A549 (cell line): ENCODE measurements around the gene ILRUN. TPM values are rescaled to one million over a fixed set of nuclear protein-coding genes. Genes with fewer than 3 reads are reported as not detected.
A peak's percentile ranks its signal among the peaks of the same experiment; 100 is the strongest.
"Not testable (repeated sequence)": the region's sequence is repeated elsewhere in the genome, so short reads cannot be mapped to it uniquely, and the experiment has no call there.

ENCODE experiments used
- ATAC-seq, 2 experiments: fragments of 200-7000 bp in 1 of 2; fragments of >200 bp in 1 of 2; cut with Nextera tagmentation in 1 of 2; cut with Tn5 transposase in 1 of 2; 3 replicates each; pipeline versions ENCODE4 v1.8.0 to v1.9.1; 2018 to 2020; ENCODE audit warnings: mild to moderate bottlenecking in 1 of 2, moderate library complexity in 1 of 2
- CTCF ChIA-PET: fragments of 300-600 bp; sonication (Branson Sonifier 250); formaldehyde crosslinking; extraction: SDS; loops from one replicate; lab custom pipeline; 2021; ENCODE audit warnings: antibody characterized with exemption, inconsistent platforms; lab: Yijun Ruan, JAX
- POLR2A ChIA-PET: fragments of 350-600 bp; formaldehyde crosslinking; extraction: SDS; loops from one replicate; lab custom pipeline; 2021; ENCODE audit warnings: antibody characterized with exemption, inconsistent platforms; lab: Yijun Ruan, JAX
- DNase-seq, 2 experiments: peaks; one replicate each; pipeline versions ENCODE4 v3.0.0 to v3.0.0-alpha.2; 2011 to 2016; ENCODE audit warnings: low read depth in 1 of 2, low spot score in 1 of 2
- FAIRE-seq: peaks from 2 replicates; lab custom pipeline; 2011; peaks lifted over from hg19 to GRCh38; lab: Jason Lieb, UNC
- H3K27ac ChIP-seq, 2 experiments: fragments of >200 bp; sonication (Bioruptor Twin); formaldehyde crosslinking; 3 replicates each; pipeline ENCODE4 v1.5.1; 2016 to 2017
- H3K4me1 ChIP-seq: fragments of >200 bp; sonication (Bioruptor Twin); formaldehyde crosslinking; 3 replicates; pipeline ENCODE4 v1.6.1; 2016
- H3K4me2 ChIP-seq: fragments of >200 bp; sonication (Bioruptor Twin); formaldehyde crosslinking; 3 replicates; pipeline ENCODE4 v1.6.1; 2016
- H3K4me3 ChIP-seq: fragments of >200 bp; sonication (Bioruptor Twin); formaldehyde crosslinking; 3 replicates; pipeline ENCODE4 v1.5.1; 2016
- H3K9me3 ChIP-seq: fragments of >200 bp; sonication (Bioruptor Twin); formaldehyde crosslinking; 3 replicates; pipeline ENCODE4 v1.6.1; 2016
- CBX2 ChIP-seq: fragments of 200-600 bp; sonication (generic); IDR thresholded peaks from 2 replicates; pipeline ENCODE4 v1.6.1; 2016; ENCODE audit warnings: low read depth, mild to moderate bottlenecking, borderline replicate concordance
- CEBPB ChIP-seq, 2 experiments: fragments of >200 bp in 1 of 2; sonication (Bioruptor Twin) in 1 of 2; formaldehyde crosslinking in 1 of 2; IDR thresholded peaks; 2 replicates each; pipeline ENCODE4 v1.6.1; 2012 to 2016
- FOSB ChIP-seq: fragments of 250-450 bp; sonication (Bioruptor Pico); IDR thresholded peaks from 2 replicates; pipeline ENCODE4 v1.5.0; 2020; ENCODE audit warnings: mild to moderate bottlenecking, moderate library complexity
- FOSL2 ChIP-seq, 2 experiments: fragments of 450-650 bp in 1 of 2; fragments of >200 bp in 1 of 2; sonication (Bioruptor Twin) in 1 of 2; formaldehyde crosslinking; IDR thresholded peaks; 2 replicates each; pipeline versions ENCODE4 v1.5.0 to v1.6.1; 2016 to 2020; ENCODE audit warnings: mild to moderate bottlenecking in 1 of 2, moderate library complexity in 1 of 2
- FOXS1 ChIP-seq: fragments of 250-450 bp; sonication (Bioruptor Pico); IDR thresholded peaks from 2 replicates; pipeline ENCODE4 v1.5.0; 2020; ENCODE audit warnings: mild to moderate bottlenecking, moderate library complexity
- HDAC2 ChIP-seq: fragments of 200-600 bp; sonication (generic); IDR thresholded peaks from 2 replicates; pipeline ENCODE4 v1.6.1; 2016
- HOXB5 ChIP-seq: fragments of 250-450 bp; sonication (Bioruptor Pico); IDR thresholded peaks from 2 replicates; pipeline ENCODE4 v1.5.0; 2020; ENCODE audit warnings: mild to moderate bottlenecking, moderate library complexity
- JUNB ChIP-seq: fragments of >200 bp; sonication (Bioruptor Twin); formaldehyde crosslinking; IDR thresholded peaks from 2 replicates; pipeline ENCODE4 v1.6.1; 2016
- NR3C1 ChIP-seq: fragments of >200 bp; sonication (Bioruptor Twin); formaldehyde crosslinking; IDR thresholded peaks from 3 replicates; pipeline ENCODE4 v1.6.1; 2017
- PHF8 ChIP-seq: fragments of 200-600 bp; sonication (generic); IDR thresholded peaks from 2 replicates; pipeline ENCODE4 v1.6.1; 2016; ENCODE audit warnings: low read depth, mild to moderate bottlenecking, antibody characterized with exemption, moderate library complexity, borderline replicate concordance
- RCOR1 ChIP-seq: fragments of 150-350 bp; IDR thresholded peaks from 2 replicates; pipeline ENCODE4 v1.6.1; 2014; ENCODE audit warnings: antibody characterized with exemption, low read length, low read depth
- RFX5 ChIP-seq: fragments of 450-650 bp; IDR thresholded peaks from 2 replicates; pipeline ENCODE4 v1.7.1; 2014; ENCODE audit warnings: antibody characterized with exemption, mild to moderate bottlenecking, moderate library complexity
- SMC3 ChIP-seq: fragments of >200 bp; sonication (Bioruptor Twin); formaldehyde crosslinking; IDR thresholded peaks from 3 replicates; pipeline ENCODE4 v1.6.1; 2018; ENCODE audit warnings: inconsistent platforms
- TFCP2L1 ChIP-seq: fragments of 250-450 bp; sonication (Bioruptor Pico); IDR thresholded peaks from 2 replicates; pipeline ENCODE4 v1.5.0; 2021; ENCODE audit warnings: mild to moderate bottlenecking
- TP53 ChIP-seq: fragments of 250-450 bp; sonication (Bioruptor Pico); IDR thresholded peaks from 2 replicates; pipeline ENCODE4 v1.5.0; 2021; ENCODE audit warnings: mild to moderate bottlenecking, moderate library complexity
- ZC3H11A ChIP-seq: fragments of 450-650 bp; IDR thresholded peaks from 2 replicates; pipeline ENCODE4 v1.6.1; 2014; ENCODE audit warnings: antibody characterized with exemption, mild to moderate bottlenecking
- WGBS: methylation state at CpG from one replicate; pipeline ENCODE4 v1.1.6; 2017; ENCODE audit errors: missing lambda C conversion rate; 5-methylcytosine and 5-hydroxymethylcytosine counted together
- polyA plus RNA-seq, 4 experiments: library from polyadenylated mRNA; depleted of rRNA in 3 of 4; stranded (reverse); fragments of >200 nt; fragmentation: RNase III in 1 of 4; extraction: RNeasy Plus Mini Kit Qiagen cat#74134 plus additional on column Dnase treatment in 1 of 4; gene quantifications; 2 replicates in 3 of 4; 3 replicates in 1 of 4; pipeline ENCODE4 v1.2.3, GENCODE V29; 2011 to 2017
- TF ChIP-seq, protein P1 (sequence below): IDR thresholded peaks from 2 replicates; pipeline ENCODE4 v1.6.1; 2012; ENCODE audit warnings: low read depth, borderline replicate concordance
- TF ChIP-seq, protein P2 (sequence below): IDR thresholded peaks from 2 replicates; pipeline ENCODE4 v1.6.1; 2012

Gene ILRUN
- polyA plus RNA-seq, 2 of the 4 experiments (the other 2 are of a cell fraction): 28.6 to 36.1 TPM

DNA sequence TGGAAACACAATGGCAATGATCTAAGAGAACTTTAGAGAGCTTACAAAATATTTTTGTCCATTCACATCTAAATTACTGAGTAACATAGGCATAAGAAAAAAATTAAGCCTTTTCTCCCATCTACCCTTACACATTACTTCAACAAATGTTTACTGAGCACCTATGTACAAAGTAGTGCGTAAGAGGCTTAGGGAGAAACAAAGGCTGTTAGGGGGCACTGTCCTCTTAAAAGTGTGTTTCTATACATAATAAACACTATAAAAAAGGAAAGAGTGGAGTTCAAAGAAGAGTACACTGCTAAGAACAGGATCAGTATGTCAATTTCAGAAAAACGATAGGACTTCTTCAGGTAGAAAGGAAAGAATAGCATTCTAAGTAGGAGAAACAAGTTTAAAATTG, 12.2 kb downstream of the ILRUN start:
- FAIRE-seq (no peak), DNase-seq (no peak), ATAC-seq (no peak)
- TF ChIP-seq ZC3H11A: no peak
- TF ChIP-seq PHF8: no peak
- TF ChIP-seq FOSB (CRISPR knock-in tag): no peak
- TF ChIP-seq CBX2: no peak
- TF ChIP-seq TP53 (CRISPR knock-in tag): no peak
- TF ChIP-seq FOXS1 (CRISPR knock-in tag): no peak
- no peak for TF ChIP-seq HDAC2
- TF ChIP-seq, protein P1, sequence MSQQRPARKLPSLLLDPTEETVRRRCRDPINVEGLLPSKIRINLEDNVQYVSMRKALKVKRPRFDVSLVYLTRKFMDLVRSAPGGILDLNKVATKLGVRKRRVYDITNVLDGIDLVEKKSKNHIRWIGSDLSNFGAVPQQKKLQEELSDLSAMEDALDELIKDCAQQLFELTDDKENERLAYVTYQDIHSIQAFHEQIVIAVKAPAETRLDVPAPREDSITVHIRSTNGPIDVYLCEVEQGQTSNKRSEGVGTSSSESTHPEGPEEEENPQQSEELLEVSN: no peak
- no peak for TF ChIP-seq SMC3
- no peak for TF ChIP-seq JUNB
- TF ChIP-seq NR3C1: no peak
- TF ChIP-seq, protein P2, sequence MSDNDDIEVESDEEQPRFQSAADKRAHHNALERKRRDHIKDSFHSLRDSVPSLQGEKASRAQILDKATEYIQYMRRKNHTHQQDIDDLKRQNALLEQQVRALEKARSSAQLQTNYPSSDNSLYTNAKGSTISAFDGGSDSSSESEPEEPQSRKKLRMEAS: no peak
- TF ChIP-seq CEBPB (IDR thresholded peaks at IDR 0.05): no peak
- Histone ChIP-seq H3K4me2 (no peak overlapping the region), H3K4me1 (peaks cover 26% of the 10 kb centered on the region), H3K27ac (0 out of 6 replicates have a peak overlapping the region, but pooled peaks of 1 of the 2 experiments have one; percentile 29), H3K4me3 (no peak overlapping the region), H3K9me3 (no peaks in the 10 kb centered on the region)
- ChIA-PET CTCF (no interaction called here), POLR2A (no interaction called here)
- 59% methylated on average over 2 of the region's 2 CpGs for WGBS

- peak in 1 of 2 experiments; percentile 35 for DNase-seq
- ChIA-PET CTCF (no interaction called here), POLR2A (no interaction called here)
- TF ChIP-seq TFCP2L1 (CRISPR knock-in tag) (no peak), FOSL2 (IDR thresholded peaks at IDR 0.05) (0 out of 2 replicates have a peak, but pooled peaks have one; percentile 22), FOSL2 (CRISPR knock-in tag; IDR thresholded peaks at IDR 0.05) (peak; percentile 64), HOXB5 (CRISPR knock-in tag) (peak; percentile 42; the same call in 1 of the 2 replicates), CEBPB (IDR thresholded peaks at IDR 0.05) (peak; percentile 44 to 75; a peak in 3 of 4 replicates)
- H3K27ac ChIP-seq: peak overlapping the region; percentile 69 to 82
- H3K4me3 ChIP-seq: no peak overlapping the region
- WGBS: 15% methylated on average over 3 of the region's 3 CpGs
- H3K4me1 ChIP-seq: peaks cover 28% of the 10 kb centered on the region
- no peak for FAIRE-seq
- H3K4me2 ChIP-seq: peak overlapping the region; percentile 76
- ATAC-seq: peak; percentile 43 to 46; a peak in 2 of 6 replicates
- H3K9me3 ChIP-seq: no peaks in the 10 kb centered on the region
Measured at GRCh38 chr6:34680802-34681515, 15.6 kb downstream of the ILRUN start.

DNA sequence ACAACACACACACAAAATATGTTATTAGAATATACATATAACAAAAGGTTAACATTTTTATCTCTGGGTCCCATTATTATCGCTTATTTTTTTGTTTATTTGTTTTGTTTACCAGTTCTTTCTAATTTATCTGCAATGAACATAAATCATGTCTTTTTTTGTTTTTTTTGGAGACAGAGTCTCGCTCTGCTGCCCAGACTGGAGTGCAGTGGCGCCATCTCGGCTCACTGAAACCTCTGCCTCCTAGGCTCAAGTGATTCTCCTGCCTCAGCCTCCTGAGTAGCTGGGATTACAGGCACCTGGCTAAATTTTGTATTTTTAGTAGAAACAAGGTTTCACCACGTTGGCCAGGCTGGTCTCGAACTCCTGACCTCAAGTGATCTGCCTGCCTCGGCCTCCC, 16.3 kb downstream of the ILRUN start:
- 77% methylated on average over 7 of the region's 7 CpGs for WGBS
- POLR2A ChIA-PET, H3K9me3 ChIP-seq, DNase-seq, ATAC-seq, H3K4me3 ChIP-seq, FAIRE-seq, CTCF ChIA-PET: not testable (repeated sequence)
- Histone ChIP-seq H3K27ac (peak overlapping the region; percentile 69 to 82), H3K4me1 (peaks cover 28% of the 10 kb centered on the region), H3K4me2 (peak overlapping the region; percentile 76)

GRCh38 chr6:34679552-34680253, 16.9 kb downstream of the ILRUN start:
- no peak for FAIRE-seq
- Histone ChIP-seq H3K9me3 (no peaks in the 10 kb centered on the region), H3K27ac (peak overlapping the region; percentile 69 to 79; a peak in 5 of 6 replicates), H3K4me1 (peaks cover 32% of the 10 kb centered on the region), H3K4me3 (no peak overlapping the region), H3K4me2 (peak overlapping the region; percentile 76)
- ChIA-PET POLR2A (no interaction called here), CTCF (no interaction called here)
- WGBS: 84% methylated on average over 1 of the region's 1 CpG
- TF ChIP-seq RCOR1: no peak
- TF ChIP-seq RFX5: no peak
- DNase-seq: no peak
- peak in 1 of 2 experiments; percentile 39; a peak in 1 of 6 replicates for ATAC-seq
